NCI-H1092 (cell line): ENCODE results near the gene PCNX3.

Experiments
- DNase-seq: peaks from one replicate; lab custom pipeline; 2025; lab: John Stamatoyannopoulos, UW

The PCNX3 gene

GRCh38 chr11:65640483-65641296, 25.1 kb downstream of the PCNX3 start:
- DNase-seq: no peak

- DNase-seq: no peak
Measured at GRCh38 chr11:65641297-65642013, 25.9 kb downstream of the PCNX3 start.

- DNase-seq: no peak
Measured at GRCh38 chr11:65642014-65642671, 26.6 kb downstream of the PCNX3 start.

- DNase-seq: no peak
Measured at GRCh38 chr11:65643971-65644370, 28.4 kb downstream of the PCNX3 start.

GRCh38 chr11:65644837-65645236, 29.3 kb downstream of the PCNX3 start:
- no peak for DNase-seq

- no peak for DNase-seq
Measured at GRCh38 chr11:65645710-65646109, 30.1 kb downstream of the PCNX3 start.

GRCh38 chr11:65646288-65646957, 30.8 kb downstream of the PCNX3 start:
- no peak for DNase-seq

GRCh38 chr11:65646958-65647701, 31.6 kb downstream of the PCNX3 start:
- no peak for DNase-seq

GRCh38 chr11:65648997-65649493, 33.5 kb downstream of the PCNX3 start:
- DNase-seq: no peak

GRCh38 chr11:65649656-65650546, 34.3 kb downstream of the PCNX3 start:
- no peak for DNase-seq

GRCh38 chr11:65650547-65651338, 35.2 kb downstream of the PCNX3 start:
- no peak for DNase-seq

GRCh38 chr11:65651339-65651588, 35.7 kb downstream of the PCNX3 start:
- DNase-seq: no peak

GRCh38 chr11:65651589-65652510, 36.3 kb downstream of the PCNX3 start:
- no peak for DNase-seq

- DNase-seq: peak; percentile 94
Measured at GRCh38 chr11:65652511-65653228, 37.1 kb downstream of the PCNX3 start.

GRCh38 chr11:65653229-65654225, 38.0 kb downstream of the PCNX3 start:
- DNase-seq: no peak
